K562 (cell line): ENCODE measurements around the gene CPED1. TPM values are rescaled to one million over a fixed set of nuclear protein-coding genes. Genes with fewer than 3 reads are reported as not detected.

Source experiments
- C11orf30 ChIP-seq: fragments of 450-650 bp; IDR thresholded peaks from 2 replicates; pipeline ENCODE4 v1.6.1; 2016; ENCODE audit warnings: low read depth, mild to moderate bottlenecking
- CHD1 ChIP-seq: fragments of 200-600 bp; sonication (generic); IDR thresholded peaks from one replicate; pipeline ENCODE4 v1.6.1; 2012; ENCODE audit warnings: mild to moderate bottlenecking, moderate library complexity, low read length, inconsistent platforms
- HSF4 ChIP-seq: fragments of 250-450 bp; sonication (Bioruptor Pico); IDR thresholded peaks from 2 replicates; pipeline ENCODE4 v2.1.2; 2022; ENCODE audit warnings: mild to moderate bottlenecking, moderate library complexity, borderline replicate concordance
- PTBP1 ChIP-seq: fragments of 200-400 bp; formaldehyde crosslinking; IDR thresholded peaks from 2 replicates; pipeline ENCODE4 v1.6.1; 2017; ENCODE audit warnings: low read depth, low read length
- SMARCA4 ChIP-seq: fragments of 450-650 bp; IDR thresholded peaks from 2 replicates; pipeline ENCODE4 v1.6.1; 2016
- SRSF9 ChIP-seq: fragments of 200-400 bp; formaldehyde crosslinking; IDR thresholded peaks from 2 replicates; pipeline ENCODE4 v1.6.1; 2017; ENCODE audit warnings: low read depth, low read length, borderline replicate concordance
- ZNF318 ChIP-seq, 2 experiments: fragments of 450-650 bp; IDR thresholded peaks; 2 replicates each; pipeline ENCODE4 v1.6.1; 2016; ENCODE audit warnings: mild to moderate bottlenecking in 2 of 2, borderline replicate concordance in 1 of 2, low read depth in 1 of 2, moderate library complexity in 1 of 2
- ZNF512 ChIP-seq: IDR thresholded peaks from 2 replicates; pipeline ENCODE4 v1.6.1; 2016; ENCODE audit warnings: missing genetic modification characterization, missing compliant biosample characterization
- polyA plus RNA-seq, 8 experiments: library from polyadenylated mRNA; depleted of rRNA in 4 of 8; stranded (reverse) in 5 of 8; unstranded in 3 of 8; fragments of >200 nt; fragmentation: Nextera tagmentation in 2 of 8; fragmentation: Illumina TruSeq in 1 of 8; extraction: Ambion mirVana in 2 of 8; extraction: Trizol in 1 of 8; gene quantifications; 2 replicates each; pipeline versions ENCODE4 v1.2.1 to v1.2.3, GENCODE V29; 2011 to 2014; ENCODE audit warnings: inconsistent platforms in 1 of 8, missing spikeins in 1 of 8
- total RNA-seq, 7 experiments: library from RNA; depleted of rRNA in 6 of 7; stranded (reverse); fragments of >200 nt in 6 of 7; fragmentation: Illumina TruSeq in 2 of 7; extraction: Trizol in 2 of 7; gene quantifications; 2 replicates each; pipeline versions ENCODE4 v1.2.1 to v1.2.3, GENCODE V29; 2011 to 2021; ENCODE audit warnings: low replicate concordance in 1 of 7
- TF ChIP-seq, protein P1 (sequence below): fragments of 450-650 bp; formaldehyde crosslinking; IDR thresholded peaks from 2 replicates; pipeline ENCODE4 v1.4.0; 2020; ENCODE audit warnings: mild to moderate bottlenecking, moderate library complexity
- TF ChIP-seq, protein P2 (sequence below): sonication (generic); formaldehyde crosslinking; IDR thresholded peaks from 2 replicates; pipeline ENCODE4 v1.8.1; 2023; ENCODE audit warnings: mild to moderate bottlenecking, missing genetic modification reagents
- TF ChIP-seq, protein P3 (sequence below): fragments of 250-450 bp; sonication (Bioruptor Pico); IDR thresholded peaks from 2 replicates; pipeline ENCODE4 v1.8.0; 2021; ENCODE audit warnings: mild to moderate bottlenecking, moderate library complexity

CPED1 gene
- total and polyA plus RNA-seq, 9 of the 15 experiments (the other 6 are each of a cell fraction or from before 2014, with no cell fraction given), result 195 to 393 (median 290) TPM

- TF ChIP-seq ZNF318 (IDR thresholded peaks at IDR 0.05; ENCODE audit: borderline replicate concordance in 1 of 2, low read depth in 1 of 2) (no peak), SRSF9 (no peak), HSF4 (no peak), PTBP1 (0 out of 2 replicates have a peak, but pooled peaks have one; percentile 18), C11orf30 (peak; percentile 40; the same call in 1 of the 2 replicates), SMARCA4 (no peak), ZNF512 (tag) (no peak), CHD1 (no peak)
- TF ChIP-seq, protein P1, sequence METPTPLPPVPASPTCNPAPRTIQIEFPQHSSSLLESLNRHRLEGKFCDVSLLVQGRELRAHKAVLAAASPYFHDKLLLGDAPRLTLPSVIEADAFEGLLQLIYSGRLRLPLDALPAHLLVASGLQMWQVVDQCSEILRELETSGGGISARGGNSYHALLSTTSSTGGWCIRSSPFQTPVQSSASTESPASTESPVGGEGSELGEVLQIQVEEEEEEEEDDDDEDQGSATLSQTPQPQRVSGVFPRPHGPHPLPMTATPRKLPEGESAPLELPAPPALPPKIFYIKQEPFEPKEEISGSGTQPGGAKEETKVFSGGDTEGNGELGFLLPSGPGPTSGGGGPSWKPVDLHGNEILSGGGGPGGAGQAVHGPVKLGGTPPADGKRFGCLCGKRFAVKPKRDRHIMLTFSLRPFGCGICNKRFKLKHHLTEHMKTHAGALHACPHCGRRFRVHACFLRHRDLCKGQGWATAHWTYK, result 0 out of 2 replicates have a peak, but pooled peaks have one; percentile 74
- TF ChIP-seq, protein P2, sequence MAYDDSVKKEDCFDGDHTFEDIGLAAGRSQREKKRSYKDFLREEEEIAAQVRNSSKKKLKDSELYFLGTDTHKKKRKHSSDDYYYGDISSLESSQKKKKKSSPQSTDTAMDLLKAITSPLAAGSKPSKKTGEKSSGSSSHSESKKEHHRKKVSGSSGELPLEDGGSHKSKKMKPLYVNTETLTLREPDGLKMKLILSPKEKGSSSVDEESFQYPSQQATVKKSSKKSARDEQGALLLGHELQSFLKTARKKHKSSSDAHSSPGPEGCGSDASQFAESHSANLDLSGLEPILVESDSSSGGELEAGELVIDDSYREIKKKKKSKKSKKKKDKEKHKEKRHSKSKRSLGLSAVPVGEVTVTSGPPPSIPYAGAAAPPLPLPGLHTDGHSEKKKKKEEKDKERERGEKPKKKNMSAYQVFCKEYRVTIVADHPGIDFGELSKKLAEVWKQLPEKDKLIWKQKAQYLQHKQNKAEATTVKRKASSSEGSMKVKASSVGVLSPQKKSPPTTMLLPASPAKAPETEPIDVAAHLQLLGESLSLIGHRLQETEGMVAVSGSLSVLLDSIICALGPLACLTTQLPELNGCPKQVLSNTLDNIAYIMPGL (CRISPR knock-in tag), result peak; percentile 78; the same call in 1 of the 2 replicates
- TF ChIP-seq, protein P3, sequence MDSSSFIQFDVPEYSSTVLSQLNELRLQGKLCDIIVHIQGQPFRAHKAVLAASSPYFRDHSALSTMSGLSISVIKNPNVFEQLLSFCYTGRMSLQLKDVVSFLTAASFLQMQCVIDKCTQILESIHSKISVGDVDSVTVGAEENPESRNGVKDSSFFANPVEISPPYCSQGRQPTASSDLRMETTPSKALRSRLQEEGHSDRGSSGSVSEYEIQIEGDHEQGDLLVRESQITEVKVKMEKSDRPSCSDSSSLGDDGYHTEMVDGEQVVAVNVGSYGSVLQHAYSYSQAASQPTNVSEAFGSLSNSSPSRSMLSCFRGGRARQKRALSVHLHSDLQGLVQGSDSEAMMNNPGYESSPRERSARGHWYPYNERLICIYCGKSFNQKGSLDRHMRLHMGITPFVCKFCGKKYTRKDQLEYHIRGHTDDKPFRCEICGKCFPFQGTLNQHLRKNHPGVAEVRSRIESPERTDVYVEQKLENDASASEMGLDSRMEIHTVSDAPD (CRISPR knock-in tag), result no peak
These were observed 37.8 kb upstream of the CPED1 start, which contains the start of gene ING3 (continued) for GRCh38 chr7:120950539-120951308.
